Osteocyte (in vitro differentiated cells): Measurements from ENCODE around the gene PNRC1. TPM values are rescaled to one million over a fixed set of nuclear protein-coding genes. Genes with fewer than 3 reads are reported as not detected.

Source experiments
- DNase-seq: peaks from one replicate; pipeline ENCODE4 v3.0.0; 2021; ENCODE audit warnings: mixed read lengths; ENCODE audit not compliant: unreplicated experiment; ENCODE audit errors: extremely low spot score
- H3K27ac Mint-ChIP-seq: one replicate; pipeline ENCODE4 v1.8.0; 2021; ENCODE audit warnings: mild to moderate bottlenecking, mixed read lengths; ENCODE audit not compliant: unreplicated experiment
- H3K27me3 Mint-ChIP-seq: one replicate; pipeline ENCODE4 v1.8.0; 2021; ENCODE audit warnings: mixed read lengths; ENCODE audit not compliant: unreplicated experiment
- H3K36me3 Mint-ChIP-seq: one replicate; pipeline ENCODE4 v1.8.0; 2021; ENCODE audit warnings: mixed read lengths; ENCODE audit not compliant: unreplicated experiment
- H3K4me1 Mint-ChIP-seq: one replicate; pipeline ENCODE4 v1.8.0; 2021; ENCODE audit warnings: mixed read lengths; ENCODE audit not compliant: unreplicated experiment
- H3K4me3 Mint-ChIP-seq: one replicate; pipeline ENCODE4 v1.8.0; 2021; ENCODE audit warnings: mild to moderate bottlenecking, moderate library complexity, mixed read lengths; ENCODE audit not compliant: unreplicated experiment
- H3K9me3 Mint-ChIP-seq: one replicate; pipeline ENCODE4 v1.8.0; 2021; ENCODE audit warnings: mixed read lengths; ENCODE audit not compliant: unreplicated experiment
- total RNA-seq: library from RNA; stranded (reverse); gene quantifications from 2 replicates; pipeline ENCODE4 v1.2.1, GENCODE V29; 2021
- TF ChIP-seq, protein P1 (sequence below): fragments of 200-600 bp; sonication (generic); IDR thresholded peaks from 2 replicates; pipeline ENCODE4 v1.5.0; 2021; ENCODE audit warnings: antibody characterized with exemption, mild to moderate bottlenecking, moderate library complexity

Gene PNRC1
- total RNA-seq, 1 donor from 2014 or later: 160 TPM

DNA sequence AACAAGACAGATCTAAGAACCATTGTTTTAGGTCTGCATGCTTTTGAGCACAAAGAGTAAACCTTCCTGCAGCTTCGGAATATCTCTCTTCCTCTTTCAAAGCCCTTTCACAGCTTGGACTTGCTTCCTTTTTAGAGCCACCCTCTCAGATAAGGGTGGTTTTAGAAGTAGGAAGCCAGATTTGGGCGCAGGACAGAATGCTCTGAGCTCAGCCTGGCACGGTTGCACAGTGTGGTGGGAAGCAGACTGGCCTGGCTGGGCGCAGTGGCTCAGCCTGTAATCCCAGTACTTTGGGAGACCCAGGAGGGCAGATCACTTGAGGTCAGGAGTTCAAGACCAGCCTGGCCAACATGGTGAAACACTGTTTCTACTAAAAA lies 35.6 kb upstream of the PNRC1 start:
- TF ChIP-seq, protein P1, sequence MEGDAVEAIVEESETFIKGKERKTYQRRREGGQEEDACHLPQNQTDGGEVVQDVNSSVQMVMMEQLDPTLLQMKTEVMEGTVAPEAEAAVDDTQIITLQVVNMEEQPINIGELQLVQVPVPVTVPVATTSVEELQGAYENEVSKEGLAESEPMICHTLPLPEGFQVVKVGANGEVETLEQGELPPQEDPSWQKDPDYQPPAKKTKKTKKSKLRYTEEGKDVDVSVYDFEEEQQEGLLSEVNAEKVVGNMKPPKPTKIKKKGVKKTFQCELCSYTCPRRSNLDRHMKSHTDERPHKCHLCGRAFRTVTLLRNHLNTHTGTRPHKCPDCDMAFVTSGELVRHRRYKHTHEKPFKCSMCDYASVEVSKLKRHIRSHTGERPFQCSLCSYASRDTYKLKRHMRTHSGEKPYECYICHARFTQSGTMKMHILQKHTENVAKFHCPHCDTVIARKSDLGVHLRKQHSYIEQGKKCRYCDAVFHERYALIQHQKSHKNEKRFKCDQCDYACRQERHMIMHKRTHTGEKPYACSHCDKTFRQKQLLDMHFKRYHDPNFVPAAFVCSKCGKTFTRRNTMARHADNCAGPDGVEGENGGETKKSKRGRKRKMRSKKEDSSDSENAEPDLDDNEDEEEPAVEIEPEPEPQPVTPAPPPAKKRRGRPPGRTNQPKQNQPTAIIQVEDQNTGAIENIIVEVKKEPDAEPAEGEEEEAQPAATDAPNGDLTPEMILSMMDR: no peak
- H3K27ac Mint-ChIP-seq: no peak overlapping the region
- H3K9me3 Mint-ChIP-seq: no peaks in the 10 kb centered on the region
- H3K4me3 Mint-ChIP-seq: no peak overlapping the region
- no peak for DNase-seq
- peaks cover 4% of the 10 kb centered on the region for H3K27me3 Mint-ChIP-seq
- H3K36me3 Mint-ChIP-seq: no peaks in the 10 kb centered on the region
- peaks cover 7% of the 10 kb centered on the region for H3K4me1 Mint-ChIP-seq

DNA sequence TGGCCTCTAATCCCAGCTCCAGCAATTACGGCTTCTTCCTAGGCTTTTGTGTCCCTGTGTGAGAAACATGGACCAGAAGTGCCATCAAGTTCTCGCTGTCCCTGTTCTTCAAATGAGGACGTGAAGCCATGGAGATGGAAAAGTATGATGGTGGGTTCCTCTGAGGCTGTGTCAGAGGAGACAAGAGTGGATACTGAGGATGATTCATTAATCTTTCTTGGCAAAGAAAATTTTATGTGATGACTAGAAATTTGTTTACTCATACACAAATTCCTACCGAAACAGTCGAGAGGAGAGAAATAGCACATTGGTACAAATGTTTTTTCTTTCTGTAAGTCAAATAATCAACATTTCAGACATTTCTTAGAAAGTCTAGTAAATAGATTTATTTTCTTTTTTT lies 35.0 kb upstream of the PNRC1 start:
- DNase-seq: no peak
- TF ChIP-seq, protein P1: no peak
- peaks cover 4% of the 10 kb centered on the region for H3K27me3 Mint-ChIP-seq
- peaks cover 13% of the 10 kb centered on the region for H3K4me1 Mint-ChIP-seq
- no peaks in the 10 kb centered on the region for H3K36me3 Mint-ChIP-seq
- no peak overlapping the region for H3K27ac Mint-ChIP-seq
- H3K4me3 Mint-ChIP-seq: no peak overlapping the region
- H3K9me3 Mint-ChIP-seq: no peaks in the 10 kb centered on the region

DNA sequence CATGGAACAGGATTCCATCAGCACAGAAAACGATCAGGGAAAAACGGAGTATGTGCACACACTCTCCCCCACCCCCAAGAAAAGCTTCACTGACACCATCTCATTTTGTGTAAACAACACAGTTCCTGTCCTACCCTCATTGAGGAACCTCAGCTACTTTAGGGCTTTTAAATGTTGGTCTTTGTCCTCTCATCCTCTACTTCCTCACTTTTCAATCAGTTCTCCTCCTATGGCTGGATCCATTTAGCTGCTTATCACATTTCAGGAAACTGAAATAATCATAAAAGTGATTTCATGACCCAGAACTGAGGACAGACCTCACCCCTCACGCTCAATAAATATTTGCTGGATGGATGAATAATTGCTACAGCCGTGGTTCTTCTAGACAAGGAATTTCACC lies 33.1 kb upstream of the PNRC1 start:
- Mint-ChIP-seq H3K9me3 (no peaks in the 10 kb centered on the region), H3K27ac (no peak overlapping the region), H3K4me1 (peaks cover 13% of the 10 kb centered on the region), H3K27me3 (peaks cover 4% of the 10 kb centered on the region), H3K4me3 (no peak overlapping the region), H3K36me3 (no peaks in the 10 kb centered on the region)
- TF ChIP-seq, protein P1: no peak
- no peak for DNase-seq

DNA sequence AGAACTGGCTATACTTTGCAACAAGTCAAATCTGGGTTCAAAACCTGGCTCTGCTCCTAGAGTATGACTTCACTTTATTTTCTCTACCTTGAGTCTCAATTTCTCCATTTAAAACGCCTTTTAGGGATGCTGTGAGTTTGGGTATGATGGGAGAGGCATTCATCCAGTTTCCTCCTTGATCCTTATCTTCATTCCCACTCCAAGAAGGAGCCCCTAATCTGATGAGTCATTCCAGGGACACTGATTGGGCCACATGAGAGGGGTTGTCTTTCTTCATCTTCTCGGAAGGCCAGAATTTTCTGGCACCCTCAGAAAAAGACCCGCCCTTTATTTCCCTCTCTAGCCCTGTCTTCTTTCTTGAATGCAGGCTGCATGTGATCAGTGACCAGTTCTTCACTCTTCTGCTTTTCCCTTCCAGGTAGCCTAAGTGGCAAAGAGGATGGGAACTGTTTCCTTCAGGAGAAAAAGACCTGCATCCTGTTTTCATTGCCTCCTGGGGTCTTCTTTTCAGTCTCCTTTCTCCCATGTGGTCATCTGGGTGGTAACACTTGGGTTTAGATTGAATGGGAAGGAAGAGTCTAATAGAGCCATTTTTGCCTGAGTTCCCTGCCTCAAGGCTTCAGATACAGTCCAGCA lies 32.1 kb upstream of the PNRC1 start:
- H3K36me3 Mint-ChIP-seq: no peaks in the 10 kb centered on the region
- H3K4me1 Mint-ChIP-seq: peaks cover 13% of the 10 kb centered on the region
- TF ChIP-seq, protein P1: no peak
- DNase-seq: no peak
- H3K27me3 Mint-ChIP-seq: peaks cover 4% of the 10 kb centered on the region
- no peak overlapping the region for H3K4me3 Mint-ChIP-seq
- H3K9me3 Mint-ChIP-seq: no peaks in the 10 kb centered on the region
- no peak overlapping the region for H3K27ac Mint-ChIP-seq

DNA sequence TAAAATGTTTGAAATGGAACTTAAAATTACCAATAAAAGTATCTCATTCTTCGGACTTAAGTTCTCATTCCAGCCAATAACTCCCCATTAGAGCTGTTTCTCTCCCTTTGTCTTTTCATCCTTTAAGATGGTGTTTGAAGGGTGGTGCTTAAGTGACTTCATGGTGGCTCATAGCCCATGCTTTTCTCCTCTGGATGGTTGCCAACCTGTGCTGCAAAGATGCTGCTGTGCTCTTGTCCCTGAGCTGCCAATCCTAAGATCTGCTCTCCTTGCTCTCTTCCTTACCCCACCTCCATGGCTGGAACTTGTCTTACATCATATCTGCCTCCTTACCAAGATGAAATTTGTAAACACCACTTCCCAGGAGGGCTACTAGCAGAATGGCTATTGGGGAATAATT lies 31.6 kb upstream of the PNRC1 start:
- Mint-ChIP-seq H3K9me3 (no peaks in the 10 kb centered on the region), H3K4me1 (peaks cover 13% of the 10 kb centered on the region), H3K4me3 (no peak overlapping the region), H3K36me3 (no peaks in the 10 kb centered on the region), H3K27me3 (peaks cover 6% of the 10 kb centered on the region), H3K27ac (no peak overlapping the region)
- TF ChIP-seq, protein P1: no peak
- DNase-seq: no peak
